Activated naive CD4-positive, alpha-beta T cell treated with anti-CD3 and anti-CD28 coated beads, Interleukin-2, amount 10 ng/mL, durations not matched to agents 7 days and 5 days (primary cell): ENCODE measurements around the gene DTD1.

Experiments
- CTCF ChIA-PET: fragments of 350-600 bp; sonication (Branson Sonifier 250); formaldehyde crosslinking; loops from one replicate; lab custom pipeline; 2021; ENCODE audit warnings: antibody characterized with exemption; lab: Charles Lee
- DNase-seq: peaks from one replicate; pipeline ENCODE4 v3.0.0-alpha.2; 2020
- H3K27ac Mint-ChIP-seq: one replicate; pipeline ENCODE4 v1.8.0; 2021; ENCODE audit warnings: mild to moderate bottlenecking, moderate library complexity, mixed read lengths
- H3K27me3 Mint-ChIP-seq: one replicate; pipeline ENCODE4 v1.8.0; 2021; ENCODE audit warnings: mild to moderate bottlenecking, mixed read lengths
- H3K36me3 Mint-ChIP-seq: one replicate; pipeline ENCODE4 v1.8.0; 2021; ENCODE audit warnings: mixed read lengths
- H3K4me1 Mint-ChIP-seq: one replicate; pipeline ENCODE4 v1.8.0; 2021; ENCODE audit warnings: mixed read lengths
- H3K4me3 Mint-ChIP-seq: one replicate; pipeline ENCODE4 v1.8.0; 2021; ENCODE audit warnings: mild to moderate bottlenecking, moderate library complexity, mixed read lengths
- H3K9me3 Mint-ChIP-seq: one replicate; pipeline ENCODE4 v1.8.0; 2021; ENCODE audit warnings: mixed read lengths

The DTD1 gene

GRCh38 chr20:18632196-18632789 is 44.4 kb downstream of the DTD1 start:
- no peak overlapping the region for H3K4me3 Mint-ChIP-seq
- CTCF ChIA-PET = interaction anchor here (0.5 to 3.2 kb wide), 11 partner anchors 12 to 1228 kb away, joined by 3 to 20 read pairs (median 4); no protein-coding TSS in a partner anchor

GRCh38 chr20:18633411-18633810 is 45.6 kb downstream of the DTD1 start:
- no peaks in the 10 kb centered on the region for H3K27me3 Mint-ChIP-seq
- no peak for DNase-seq
- peaks cover 1% of the 10 kb centered on the region for H3K36me3 Mint-ChIP-seq
- CTCF ChIA-PET = interaction anchor here (0.6 to 3.2 kb wide), 5 partner anchors 9 to 424 kb away, joined by 3 to 20 read pairs (median 3); no protein-coding TSS in a partner anchor
- no peak overlapping the region for H3K4me3 Mint-ChIP-seq
- H3K9me3 Mint-ChIP-seq = no peaks in the 10 kb centered on the region
- no peaks in the 10 kb centered on the region for H3K4me1 Mint-ChIP-seq
- no peak overlapping the region for H3K27ac Mint-ChIP-seq

More at GRCh38 chr20:18632196-18632789, 44.4 kb downstream of the DTD1 start:
- Mint-ChIP-seq H3K4me1 (no peaks in the 10 kb centered on the region), H3K36me3 (peaks cover 1% of the 10 kb centered on the region), H3K9me3 (no peaks in the 10 kb centered on the region), H3K27me3 (no peaks in the 10 kb centered on the region), H3K27ac (no peak overlapping the region)
- peak; percentile 66 for DNase-seq

GRCh38 chr20:18634501-18634900 is 46.6 kb downstream of the DTD1 start:
- H3K4me3 Mint-ChIP-seq = no peak overlapping the region
- no peak for DNase-seq
- H3K9me3 Mint-ChIP-seq = no peaks in the 10 kb centered on the region
- H3K36me3 Mint-ChIP-seq = peaks cover 1% of the 10 kb centered on the region
- H3K27me3 Mint-ChIP-seq = no peaks in the 10 kb centered on the region
- no peak overlapping the region for H3K27ac Mint-ChIP-seq
- H3K4me1 Mint-ChIP-seq = no peaks in the 10 kb centered on the region
- CTCF ChIA-PET = interaction anchor here (0.9 to 3.2 kb wide), 4 partner anchors 14 to 423 kb away, joined by 3 to 20 read pairs (median 4); no protein-coding TSS in a partner anchor

GRCh38 chr20:18635380-18635779 is 47.5 kb downstream of the DTD1 start:
- Mint-ChIP-seq H3K4me3 (no peak overlapping the region), H3K36me3 (no peaks in the 10 kb centered on the region), H3K4me1 (no peaks in the 10 kb centered on the region), H3K9me3 (no peaks in the 10 kb centered on the region), H3K27me3 (no peaks in the 10 kb centered on the region), H3K27ac (no peak overlapping the region)
- CTCF ChIA-PET = interaction anchor here (1.1 kb wide), 1 partner anchor 222 kb away, joined by 3 read pairs; no protein-coding TSS in a partner anchor
- no peak for DNase-seq

DNA sequence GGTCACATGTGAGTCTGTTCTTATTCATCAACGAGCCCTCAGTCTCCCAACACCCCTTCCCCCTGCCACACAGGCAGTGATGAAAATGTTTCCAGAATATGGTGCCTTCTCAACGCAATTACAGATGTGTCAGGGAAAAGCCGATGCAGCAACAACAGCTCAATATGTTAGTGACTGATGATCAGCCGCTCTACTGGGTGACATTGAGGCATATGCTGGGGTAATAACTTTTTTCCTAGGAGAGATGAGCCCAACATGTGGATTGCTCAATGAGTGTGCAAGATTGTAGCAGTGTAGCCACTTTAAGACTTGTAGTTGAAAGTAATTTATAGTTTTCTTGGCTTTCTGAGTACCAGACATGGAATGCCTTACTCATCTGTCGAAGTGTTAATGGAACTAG is 49.4 kb downstream of the DTD1 start:
- no peaks in the 10 kb centered on the region for H3K4me1 Mint-ChIP-seq
- no peak for DNase-seq
- H3K27me3 Mint-ChIP-seq = no peaks in the 10 kb centered on the region
- no peak overlapping the region for H3K4me3 Mint-ChIP-seq
- CTCF ChIA-PET = no interaction called here
- H3K27ac Mint-ChIP-seq = no peak overlapping the region
- H3K9me3 Mint-ChIP-seq = no peaks in the 10 kb centered on the region
- no peaks in the 10 kb centered on the region for H3K36me3 Mint-ChIP-seq

DNA sequence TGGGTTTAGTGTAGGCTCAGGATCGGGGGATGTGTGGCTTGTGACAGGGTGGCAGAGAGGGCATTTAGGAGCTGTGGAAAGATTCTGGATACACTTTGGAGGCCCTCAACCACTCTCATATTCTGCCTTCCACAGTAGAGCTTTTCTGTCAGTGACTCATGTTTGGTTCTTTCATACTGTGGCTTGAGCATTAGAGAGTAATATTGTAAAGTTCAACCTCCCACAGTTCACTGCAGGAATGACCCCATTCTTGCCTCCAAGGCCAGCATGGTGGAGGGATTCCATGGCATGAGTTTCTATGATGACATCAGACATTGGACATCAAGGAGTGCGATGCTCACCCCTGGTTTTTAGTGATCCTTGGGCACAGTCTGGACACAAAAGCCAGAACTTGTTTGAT is 50.9 kb downstream of the DTD1 start:
- Mint-ChIP-seq H3K27ac (no peak overlapping the region), H3K9me3 (no peaks in the 10 kb centered on the region), H3K27me3 (no peaks in the 10 kb centered on the region), H3K36me3 (no peaks in the 10 kb centered on the region), H3K4me3 (no peak overlapping the region), H3K4me1 (no peaks in the 10 kb centered on the region)
- CTCF ChIA-PET = no interaction called here
- no peak for DNase-seq

GRCh38 chr20:18639501-18639979 is 51.7 kb downstream of the DTD1 start:
- H3K4me3 Mint-ChIP-seq = no peak overlapping the region

DNA sequence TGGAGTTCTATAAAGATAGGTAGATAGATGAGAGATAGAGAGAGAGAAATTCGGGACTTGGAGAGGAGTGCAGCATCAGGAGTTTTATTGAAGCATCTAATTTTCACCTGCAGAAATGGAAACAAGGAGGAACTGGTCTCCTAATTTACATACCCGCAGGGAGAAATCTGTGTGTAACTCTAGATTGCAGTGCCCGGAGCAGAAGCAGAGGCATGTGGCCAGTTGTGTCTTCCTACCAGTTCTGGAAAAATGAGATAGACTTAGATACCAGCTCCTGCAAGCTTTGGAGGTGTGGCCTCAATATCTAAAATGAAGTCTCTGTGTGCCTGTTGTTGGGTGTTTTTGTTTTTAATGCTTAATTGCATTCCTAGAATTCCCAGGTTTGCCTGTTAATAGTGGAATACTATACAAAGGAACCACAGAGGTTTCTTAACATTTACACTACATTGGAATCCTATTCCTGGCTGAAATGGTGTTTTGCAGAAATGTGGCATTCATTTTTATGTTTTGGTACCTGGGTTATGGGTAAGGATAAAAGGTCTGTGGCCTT is 57.4 kb downstream of the DTD1 start:
- Mint-ChIP-seq H3K27me3 (no peaks in the 10 kb centered on the region), H3K27ac (no peak overlapping the region), H3K4me1 (no peaks in the 10 kb centered on the region), H3K4me3 (no peak overlapping the region), H3K36me3 (no peaks in the 10 kb centered on the region), H3K9me3 (no peaks in the 10 kb centered on the region)
- CTCF ChIA-PET = no interaction called here
- no peak for DNase-seq

More at GRCh38 chr20:18639501-18639979, 51.7 kb downstream of the DTD1 start:
- Mint-ChIP-seq H3K27me3 (no peaks in the 10 kb centered on the region), H3K27ac (no peak overlapping the region), H3K9me3 (no peaks in the 10 kb centered on the region), H3K36me3 (no peaks in the 10 kb centered on the region), H3K4me1 (no peaks in the 10 kb centered on the region)
- DNase-seq = no peak
- CTCF ChIA-PET = no interaction called here

DNA sequence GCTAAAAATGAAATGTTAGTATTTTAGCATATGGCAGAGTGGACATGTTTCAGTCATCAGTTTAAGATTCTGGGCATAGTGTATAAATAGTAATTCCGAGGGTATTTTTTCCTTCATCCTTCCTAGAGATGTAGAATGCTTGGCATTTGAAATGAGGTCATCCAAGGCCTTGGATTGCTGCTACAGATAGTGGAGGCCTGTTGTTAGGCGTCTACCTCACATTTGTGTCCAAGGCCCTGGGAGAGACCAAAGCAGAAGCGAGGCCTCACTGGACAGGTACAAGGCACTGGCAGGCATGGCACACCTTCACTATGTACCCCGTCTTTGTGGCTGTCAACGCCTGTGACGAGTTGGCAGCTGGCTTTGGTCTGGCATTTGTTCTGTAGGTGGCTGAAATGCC is 58.0 kb downstream of the DTD1 start:
- H3K36me3 Mint-ChIP-seq = no peaks in the 10 kb centered on the region
- no peaks in the 10 kb centered on the region for H3K27me3 Mint-ChIP-seq
- CTCF ChIA-PET = no interaction called here
- no peaks in the 10 kb centered on the region for H3K9me3 Mint-ChIP-seq
- no peak for DNase-seq
- no peak overlapping the region for H3K4me3 Mint-ChIP-seq
- no peak overlapping the region for H3K27ac Mint-ChIP-seq
- no peaks in the 10 kb centered on the region for H3K4me1 Mint-ChIP-seq

DNA sequence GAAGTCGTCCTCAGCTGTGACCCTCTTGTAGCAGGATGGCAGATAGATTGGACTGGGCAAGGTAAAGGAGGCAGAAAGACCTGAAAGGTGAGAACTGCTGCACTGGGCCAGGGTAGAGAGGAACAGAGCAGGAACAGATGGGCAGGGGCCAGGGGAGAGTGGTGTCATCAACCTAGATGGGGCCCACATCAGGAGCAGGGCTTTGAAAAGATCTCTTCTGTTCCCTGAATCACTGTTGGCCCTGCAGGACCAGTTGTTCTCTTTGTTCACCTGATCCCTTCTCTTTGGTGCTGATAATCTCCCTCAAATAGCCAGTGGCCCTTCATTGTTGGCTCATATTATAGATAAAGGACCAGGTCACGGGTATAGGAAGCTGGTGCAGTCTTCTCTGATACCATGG is 59.9 kb downstream of the DTD1 start:
- H3K4me3 Mint-ChIP-seq = no peak overlapping the region
- DNase-seq = no peak
- H3K36me3 Mint-ChIP-seq = no peaks in the 10 kb centered on the region
- H3K27me3 Mint-ChIP-seq = no peaks in the 10 kb centered on the region
- no peaks in the 10 kb centered on the region for H3K9me3 Mint-ChIP-seq
- no peaks in the 10 kb centered on the region for H3K4me1 Mint-ChIP-seq
- no peak overlapping the region for H3K27ac Mint-ChIP-seq
- CTCF ChIA-PET = interaction anchor here (0.9 kb wide), 1 partner anchor 16 kb away, joined by 3 read pairs; no protein-coding TSS in a partner anchor

DNA sequence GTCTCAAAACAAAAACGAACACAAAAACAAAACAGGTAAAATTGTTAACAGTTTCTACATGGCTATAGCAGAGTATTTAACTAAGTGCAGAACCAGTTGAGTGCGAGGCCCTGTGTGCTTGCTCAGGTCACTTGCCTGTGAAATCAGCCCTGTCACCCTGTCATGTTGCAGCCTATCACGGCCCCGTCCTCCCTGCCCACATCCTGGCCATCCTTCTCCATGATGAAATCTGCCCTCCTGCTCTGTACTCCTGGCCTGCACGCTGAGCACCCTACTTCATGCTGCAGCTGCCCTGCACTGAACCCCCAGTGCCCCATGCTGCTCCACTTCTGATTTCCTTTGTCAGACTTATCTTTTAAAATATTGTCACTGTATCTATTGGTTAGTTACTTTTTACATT is 62.4 kb downstream of the DTD1 start:
- Mint-ChIP-seq H3K4me3 (no peak overlapping the region), H3K9me3 (no peaks in the 10 kb centered on the region), H3K27ac (no peak overlapping the region), H3K36me3 (no peaks in the 10 kb centered on the region), H3K27me3 (no peaks in the 10 kb centered on the region), H3K4me1 (no peaks in the 10 kb centered on the region)
- CTCF ChIA-PET = no interaction called here
- DNase-seq = no peak

GRCh38 chr20:18653736-18654447 is 66.0 kb downstream of the DTD1 start:
- Mint-ChIP-seq H3K27me3 (no peaks in the 10 kb centered on the region), H3K27ac (no peak overlapping the region), H3K4me3 (no peak overlapping the region), H3K36me3 (no peaks in the 10 kb centered on the region), H3K4me1 (no peaks in the 10 kb centered on the region), H3K9me3 (no peaks in the 10 kb centered on the region)
- DNase-seq = no peak
- CTCF ChIA-PET = interaction anchor here (1.2 to 1.3 kb wide), 2 partner anchors 22 to 23 kb away, joined by 4 to 5 read pairs; no protein-coding TSS in a partner anchor

DNA sequence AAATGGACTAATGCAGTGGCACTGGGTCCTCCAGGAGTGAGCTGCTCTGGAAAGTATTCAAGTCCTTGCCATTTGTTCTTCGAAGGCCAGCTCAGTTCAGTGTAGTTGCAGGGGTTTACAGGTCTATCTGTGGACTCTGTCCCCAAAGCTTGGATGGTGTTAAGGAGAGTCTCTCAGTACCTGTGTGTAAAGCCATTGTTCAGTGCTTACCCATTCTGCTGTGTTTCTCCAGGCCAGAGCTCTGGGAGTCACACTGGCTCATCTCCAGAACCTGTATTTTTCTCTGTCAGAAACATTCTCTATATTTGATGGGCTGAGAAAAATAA is 66.6 kb downstream of the DTD1 start:
- no peak for DNase-seq
- H3K27me3 Mint-ChIP-seq = no peaks in the 10 kb centered on the region
- CTCF ChIA-PET = interaction anchor here (1.2 to 1.3 kb wide), 2 partner anchors 22 kb away, joined by 4 to 5 read pairs; no protein-coding TSS in a partner anchor
- H3K27ac Mint-ChIP-seq = peak overlapping the region; percentile 25
- no peaks in the 10 kb centered on the region for H3K36me3 Mint-ChIP-seq
- no peaks in the 10 kb centered on the region for H3K4me1 Mint-ChIP-seq
- no peak overlapping the region for H3K4me3 Mint-ChIP-seq
- H3K9me3 Mint-ChIP-seq = no peaks in the 10 kb centered on the region

DNA sequence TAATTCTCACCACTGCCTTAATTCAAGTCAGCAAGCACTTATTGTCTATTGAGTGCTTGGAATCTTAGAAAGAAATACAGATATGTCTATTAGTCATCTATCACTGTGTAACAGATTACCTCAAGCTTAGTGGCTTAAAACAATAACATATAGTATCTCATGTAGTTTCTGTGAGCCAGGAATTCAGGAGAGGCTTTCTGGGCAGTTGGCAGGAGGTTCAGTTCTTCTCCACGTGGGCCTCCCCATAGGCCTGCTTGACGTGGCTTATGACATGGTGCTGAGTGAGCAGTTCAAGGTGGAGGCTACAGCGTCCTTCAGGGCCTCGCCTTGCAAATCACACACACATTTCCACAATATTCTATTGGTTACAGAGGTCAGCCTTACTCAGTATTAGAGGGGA is 69.7 kb downstream of the DTD1 start:
- Mint-ChIP-seq H3K27me3 (no peaks in the 10 kb centered on the region), H3K36me3 (no peaks in the 10 kb centered on the region), H3K4me1 (no peaks in the 10 kb centered on the region), H3K27ac (no peak overlapping the region), H3K9me3 (no peaks in the 10 kb centered on the region), H3K4me3 (no peak overlapping the region)
- CTCF ChIA-PET = no interaction called here
- no peak for DNase-seq
